IMR-90 (cell line): ENCODE data around the gene ICAM5.

Experiments
- CHD1 ChIP-seq: IDR thresholded peaks from 2 replicates; pipeline ENCODE4 v1.6.1; 2012; ENCODE audit warnings: low read depth, low read length, improper control_type of control experiment
- CTCF ChIP-seq: conservative IDR thresholded peaks from 2 replicates; pipeline ENCODE4 v1.5.1; 2012; ENCODE audit warnings: mild to moderate bottlenecking, low read depth, low read length, improper control_type of control experiment
- MAFK ChIP-seq: IDR thresholded peaks from 2 replicates; pipeline ENCODE4 v1.6.1; 2012; ENCODE audit warnings: low read depth, low read length, improper control_type of control experiment
- SMC3 ChIP-seq: fragments of 150-350 bp; IDR thresholded peaks from 2 replicates; pipeline ENCODE4 v1.6.1; 2016; ENCODE audit warnings: low read depth, mild to moderate bottlenecking, antibody characterized with exemption, low read length, moderate library complexity

- TF ChIP-seq MAFK (no peak), SMC3 (no peak), CTCF (no peak), CHD1 (no peak)
These were observed 33.2 kb upstream of the ICAM5 start for GRCh38 chr19:10256551-10256950.
